ENCODE data around the gene PRAMEF5.
"Not testable (repeated sequence)": the region's sequence is repeated elsewhere in the genome, so short reads cannot be mapped to it uniquely, and the experiment has no call there.

- not testable (repeated sequence) for TF ChIP-seq RFX5 (IDR thresholded peaks at IDR 0.05); CBX8 (IDR thresholded peaks at IDR 0.05); CTCF (IDR thresholded peaks at IDR 0.05); POLR2A (IDR thresholded peaks at IDR 0.05; ENCODE audit: low read length); EP300 (IDR thresholded peaks at IDR 0.05); SMC3 (IDR thresholded peaks at IDR 0.05)
Measured at GRCh38 chr1:13289030-13289429, 35.0 kb downstream of the PRAMEF5 start.
